ENCODE measurements around the gene RPS6KA3.
"Not testable (repeated sequence)": the region's sequence is repeated elsewhere in the genome, so short reads cannot be mapped to it uniquely, and the experiment has no call there.

RPS6KA3 gene

DNA sequence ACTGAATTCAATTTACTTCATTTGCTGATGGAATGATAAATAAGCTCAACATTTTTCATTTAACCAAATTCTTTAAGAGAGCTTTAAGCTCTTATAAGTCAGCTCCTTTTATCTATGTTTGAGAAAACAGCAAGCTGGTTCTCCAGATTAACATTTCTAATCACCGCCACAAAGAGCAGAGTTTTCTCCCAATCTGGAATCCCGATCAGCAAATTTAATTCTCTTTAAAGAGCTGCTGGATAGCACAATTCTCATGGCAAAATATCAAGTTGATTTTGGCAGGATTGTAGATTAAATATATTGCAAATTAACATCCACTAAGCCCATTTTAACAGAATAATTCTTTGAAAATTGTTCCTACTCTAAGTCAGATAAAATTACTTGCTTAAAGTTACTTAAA lies 48.8 kb downstream of the RPS6KA3 start:
- no peak for DNase-seq (ENCODE audit: low spot score)

GRCh38 chrX:20217271-20217670 lies 49.4 kb downstream of the RPS6KA3 start:
- DNase-seq (ENCODE audit: low spot score): no peak

- no peak for DNase-seq (ENCODE audit: low spot score)
Measured at GRCh38 chrX:20215565-20215964, 51.1 kb downstream of the RPS6KA3 start.

DNA sequence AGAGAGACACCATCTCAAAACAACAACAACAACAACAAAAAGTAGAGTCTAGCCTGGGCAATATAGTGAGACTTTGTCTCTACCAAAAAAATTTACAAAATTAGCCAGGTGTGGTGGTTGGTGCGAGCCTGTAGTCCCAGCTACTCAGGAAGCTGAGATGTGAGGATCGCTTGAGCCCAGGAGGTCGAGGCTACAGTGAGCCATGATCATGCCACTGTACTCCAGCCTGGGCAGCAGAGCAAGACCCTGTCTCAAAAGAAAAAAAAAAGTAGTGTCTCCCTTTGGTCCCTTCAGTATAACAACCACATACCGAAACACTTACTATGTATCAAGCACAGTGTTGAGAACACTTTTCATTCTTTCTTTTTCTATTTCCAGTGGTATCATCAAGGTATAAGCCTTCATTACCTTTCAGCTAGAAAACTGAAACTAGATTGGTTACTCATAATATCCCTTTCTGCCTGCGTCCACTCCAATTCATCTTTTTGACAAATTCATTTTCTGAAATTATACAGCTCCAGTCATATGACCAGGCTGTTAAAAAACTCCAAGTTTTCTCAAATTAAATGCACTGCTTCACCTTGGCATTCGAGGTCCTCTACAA lies 54.1 kb downstream of the RPS6KA3 start:
- DNase-seq (ENCODE audit: low spot score): no peak

DNA sequence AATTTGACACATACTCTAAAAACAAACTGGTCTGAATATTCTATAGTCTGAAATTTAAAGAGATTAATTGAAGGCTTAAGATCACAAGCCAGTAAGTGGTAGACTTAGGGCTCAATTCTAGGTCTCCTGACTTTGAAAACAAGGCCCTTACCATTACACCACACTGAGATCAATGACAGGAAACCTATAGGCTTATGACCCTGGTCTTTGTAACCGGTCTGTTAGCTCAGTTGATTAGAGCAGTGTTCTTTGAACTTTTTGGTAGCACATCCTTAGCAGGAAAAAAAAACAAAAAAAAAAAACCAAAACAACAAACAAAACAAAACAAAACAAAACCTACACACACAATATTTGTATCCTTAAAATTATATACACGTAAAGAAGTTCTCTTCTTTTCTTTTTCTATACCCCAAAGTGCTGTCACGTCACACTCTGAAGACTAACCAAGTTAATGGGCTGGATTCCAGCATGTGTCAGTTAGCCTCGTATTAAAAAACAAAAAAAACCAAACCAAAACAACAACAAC lies 55.4 kb downstream of the RPS6KA3 start:
- DNase-seq (ENCODE audit: low spot score): no peak

DNA sequence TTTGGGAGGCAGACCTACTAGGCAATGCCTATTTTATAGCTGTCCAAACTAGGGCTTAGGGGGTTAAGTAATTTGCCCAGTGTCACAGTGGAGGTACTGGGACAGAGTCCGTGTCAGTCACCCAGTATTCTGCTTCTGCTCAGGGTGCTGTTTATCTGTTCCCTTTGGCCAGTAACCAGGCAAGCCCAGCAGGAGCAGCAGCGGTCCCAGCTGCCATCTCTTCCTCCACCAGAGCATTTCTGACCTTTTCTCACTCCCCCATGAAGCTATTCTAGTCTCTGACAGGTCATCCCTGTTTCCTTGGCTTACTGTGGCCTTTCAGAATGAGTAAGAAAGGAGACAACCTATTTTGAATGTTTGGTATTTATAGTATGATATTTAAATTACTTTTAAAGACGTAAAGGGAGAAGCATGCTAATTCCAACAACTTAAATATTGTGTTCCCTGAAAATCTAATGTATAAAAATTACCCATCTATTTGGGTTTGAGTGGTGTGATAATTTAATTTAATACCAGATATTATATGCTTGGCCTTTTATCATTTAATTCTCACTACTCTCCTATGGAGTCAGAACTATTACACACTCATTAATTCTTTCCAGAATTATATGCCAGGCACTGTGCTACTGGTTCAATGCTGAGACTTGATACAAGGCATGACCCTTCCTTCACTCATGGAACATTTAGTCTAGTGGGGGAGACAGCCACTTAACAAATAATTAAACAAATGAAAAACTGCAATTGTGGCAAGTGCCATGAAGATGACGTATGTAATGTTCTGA lies 60.6 kb downstream of the RPS6KA3 start:
- no peak for DNase-seq (ENCODE audit: low spot score)

DNA sequence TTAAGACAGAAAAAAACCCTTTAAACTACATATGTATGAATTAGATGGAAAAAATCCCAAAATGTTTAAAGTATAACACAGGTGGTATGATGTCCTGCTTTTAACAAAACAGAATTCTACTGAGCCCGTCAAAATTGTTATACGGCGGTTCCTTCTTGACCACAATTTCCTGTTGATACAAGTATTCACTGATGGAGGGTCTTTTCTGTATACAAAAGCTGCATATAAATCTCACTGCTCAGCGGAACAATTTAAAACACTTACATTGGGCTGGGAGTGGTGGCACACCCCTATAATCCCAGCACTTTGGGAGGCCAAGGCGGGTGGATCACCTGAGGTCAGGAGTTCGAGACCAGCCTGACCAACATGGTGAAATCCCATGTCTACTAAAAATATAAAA lies 62.4 kb downstream of the RPS6KA3 start:
- no peak for DNase-seq (ENCODE audit: low spot score)

- DNase-seq (ENCODE audit: low spot score): no peak
Measured at GRCh38 chrX:20197641-20198210, 69.0 kb downstream of the RPS6KA3 start.

- DNase-seq (ENCODE audit: low spot score): no peak
Measured at GRCh38 chrX:20189171-20189570, 77.5 kb downstream of the RPS6KA3 start.

DNA sequence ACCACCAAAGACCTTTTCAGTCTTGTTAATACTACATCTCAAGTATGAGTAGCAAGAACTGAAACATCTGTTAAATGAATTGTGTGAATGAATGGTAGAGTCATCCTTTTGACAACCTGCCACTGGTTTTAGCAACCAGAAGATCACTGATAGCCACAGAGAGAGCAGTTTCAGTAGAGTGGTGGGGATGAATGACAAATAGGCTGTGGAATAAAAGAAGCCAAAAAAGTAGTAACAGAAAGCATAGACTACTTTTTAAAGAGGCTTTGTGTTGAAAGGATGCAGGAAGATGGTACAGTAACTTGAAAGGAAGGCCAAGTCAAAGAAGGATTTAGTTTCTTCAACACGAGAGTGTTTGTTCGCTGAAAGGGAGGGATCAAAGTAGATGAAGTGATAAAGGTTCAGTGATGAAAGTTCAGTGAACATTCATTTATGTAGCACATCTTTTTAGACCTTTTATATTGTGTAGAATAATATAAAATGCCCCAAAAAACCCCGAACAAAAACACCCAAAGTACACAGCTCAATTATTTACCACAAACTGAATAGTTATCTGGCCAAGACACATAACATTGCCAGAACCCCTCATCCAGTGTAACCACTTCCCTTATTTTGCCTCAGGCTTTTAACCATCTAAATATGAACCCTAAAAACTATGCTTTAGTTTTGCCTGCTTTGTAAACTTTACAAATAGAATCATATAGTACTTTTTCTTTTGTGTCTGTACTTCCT lies 84.9 kb downstream of the RPS6KA3 start:
- DNase-seq (ENCODE audit: low spot score): no peak

DNA sequence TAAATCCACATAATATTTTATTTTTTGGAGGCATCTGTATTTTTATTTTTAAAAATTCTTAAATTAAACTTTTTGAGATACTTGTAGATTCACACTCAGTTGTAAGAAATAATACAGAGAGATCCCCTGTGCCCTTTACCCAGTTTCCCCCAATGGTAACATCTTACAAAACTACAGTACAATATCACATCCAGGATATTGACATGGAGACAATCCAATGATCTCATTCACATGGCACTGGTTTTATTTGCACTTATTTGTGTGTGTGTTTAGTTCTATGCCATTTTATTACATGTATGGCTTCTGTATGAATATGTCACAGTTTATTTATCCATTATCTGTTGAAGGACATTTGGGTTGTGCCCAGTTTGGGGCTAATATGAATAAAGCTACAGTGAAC lies 89.6 kb downstream of the RPS6KA3 start:
- no peak for DNase-seq (ENCODE audit: low spot score)

DNA sequence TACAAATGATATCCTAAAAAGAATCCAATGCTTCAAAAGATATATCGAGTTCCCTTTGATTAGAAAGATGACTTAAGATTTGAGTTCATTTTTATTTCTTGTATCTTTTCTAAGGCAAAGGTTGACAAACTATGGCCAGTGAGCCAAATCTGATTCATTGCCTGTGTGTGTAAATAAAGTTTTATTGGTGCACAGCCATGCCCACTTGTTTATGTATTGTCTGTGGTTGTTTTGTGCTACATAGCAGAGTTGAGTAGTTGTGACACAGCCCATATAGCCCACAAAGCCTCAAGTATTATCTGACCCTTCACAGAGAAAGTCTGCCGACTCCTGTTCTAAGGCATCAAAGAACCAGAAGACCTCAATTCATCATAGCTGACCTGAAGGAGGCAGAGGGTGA lies 92.9 kb downstream of the RPS6KA3 start:
- no peak for DNase-seq (ENCODE audit: low spot score)

- DNase-seq (ENCODE audit: low spot score): no peak
Measured at GRCh38 chrX:20173313-20173712, 93.4 kb downstream of the RPS6KA3 start.

- no peak for DNase-seq (ENCODE audit: low spot score)
Measured at GRCh38 chrX:20171887-20172286, 94.8 kb downstream of the RPS6KA3 start.

DNA sequence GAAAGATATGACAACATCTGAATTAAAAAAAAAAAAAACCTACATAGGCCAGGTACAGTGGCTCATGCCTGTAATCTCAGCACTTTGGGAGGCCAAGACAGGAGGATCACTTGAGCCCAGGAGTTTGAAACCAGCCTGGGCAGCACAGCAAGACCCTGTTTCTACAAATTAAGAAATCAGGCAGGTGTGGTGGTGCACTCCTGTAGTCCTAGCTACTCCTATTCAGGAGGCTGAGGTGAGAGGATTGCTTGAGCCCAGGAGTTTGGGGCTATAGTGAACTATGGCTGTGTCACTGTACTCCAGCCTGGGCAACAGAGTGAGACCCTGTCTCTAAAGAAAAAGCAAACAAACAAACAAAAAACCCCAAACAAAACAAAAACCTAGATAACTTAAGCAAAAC lies 104.2 kb downstream of the RPS6KA3 start:
- not testable (repeated sequence) for DNase-seq (ENCODE audit: low spot score)

DNA sequence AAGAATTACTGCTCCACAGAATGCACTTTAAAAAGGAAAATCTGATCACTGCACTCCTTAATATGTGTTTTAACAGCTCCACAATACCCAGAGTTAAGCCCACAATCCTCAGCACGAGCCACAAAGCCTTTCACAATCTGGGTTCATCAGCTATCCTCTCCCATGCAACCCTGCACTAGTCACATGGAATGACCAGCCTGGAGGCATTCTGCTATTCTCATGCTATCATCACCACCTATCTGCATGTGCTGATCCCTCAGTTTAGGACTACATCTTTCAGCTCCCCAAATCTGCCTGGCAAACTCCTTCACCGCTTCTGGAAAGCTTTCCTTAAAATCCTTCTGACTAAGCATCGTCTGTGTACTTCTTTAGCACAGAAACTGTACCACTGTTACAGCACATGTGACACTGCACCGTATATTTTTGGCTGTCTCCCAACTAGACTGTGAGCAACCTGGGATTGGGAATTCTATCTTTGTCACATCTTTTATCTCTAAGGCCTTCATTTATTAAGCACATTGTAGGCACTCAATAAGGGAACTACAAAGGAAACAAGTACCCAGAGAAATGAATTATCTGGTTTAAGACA lies 106.8 kb downstream of the RPS6KA3 start:
- DNase-seq (ENCODE audit: low spot score): no peak

DNA sequence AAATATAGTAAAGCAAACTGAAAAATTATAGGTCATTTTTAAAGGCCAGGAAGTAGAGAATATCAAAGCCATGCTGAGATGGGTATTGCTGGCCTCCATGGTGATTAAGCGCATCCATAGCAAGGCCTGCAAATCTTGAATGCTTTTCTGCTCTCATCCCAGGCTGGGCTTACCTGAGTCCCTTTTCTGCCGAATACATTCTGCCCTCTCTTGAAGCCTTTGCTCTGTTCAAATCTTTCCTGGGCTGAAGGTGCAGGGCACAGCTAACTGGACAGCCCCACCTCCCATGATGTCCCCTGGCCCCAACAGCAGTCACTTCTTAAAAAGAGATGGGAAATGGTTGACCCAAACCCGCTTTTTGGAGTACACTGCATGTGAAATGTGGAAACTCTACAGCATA lies 115.0 kb downstream of the RPS6KA3 start:
- no peak for DNase-seq (ENCODE audit: low spot score)

DNA sequence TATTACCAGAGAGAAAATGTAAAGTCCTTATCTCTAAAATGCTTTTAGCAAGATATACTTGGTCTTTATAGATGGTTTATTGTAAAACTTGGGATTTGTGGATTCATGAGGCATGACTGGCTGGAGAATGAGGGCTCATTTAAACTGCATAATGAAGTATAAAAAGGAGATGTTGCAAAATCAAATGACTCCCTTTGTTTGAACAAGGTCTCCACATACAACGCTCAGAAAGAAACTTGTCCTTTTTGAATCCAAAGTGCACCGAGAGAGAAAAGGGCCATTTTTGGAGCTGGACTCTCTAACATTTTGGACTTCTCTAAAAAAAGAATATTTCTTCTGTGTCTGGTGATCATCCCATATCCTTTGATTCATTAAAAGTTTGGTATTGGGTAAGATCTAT lies 117.4 kb downstream of the RPS6KA3 start:
- DNase-seq (ENCODE audit: low spot score): no peak

DNA sequence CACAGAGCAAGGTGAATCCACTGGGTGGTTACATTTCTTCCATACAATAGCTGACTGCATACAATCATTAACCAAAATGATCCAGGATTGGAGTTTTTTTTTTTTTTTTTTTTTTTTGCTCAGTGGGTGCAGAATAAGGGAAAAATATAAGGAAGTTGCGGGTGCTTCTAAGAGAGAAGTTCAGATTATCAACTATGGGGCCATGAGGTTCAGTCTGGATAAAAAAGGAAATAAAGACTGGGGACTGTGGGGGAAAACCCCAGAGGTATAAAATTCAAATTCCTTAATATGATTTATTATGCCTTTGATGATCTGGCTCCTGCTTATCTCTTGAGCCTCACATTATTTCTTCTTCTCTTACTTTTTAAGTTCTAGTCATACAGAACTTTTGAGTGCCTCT lies 119.1 kb downstream of the RPS6KA3 start:
- no peak for DNase-seq (ENCODE audit: low spot score)

DNA sequence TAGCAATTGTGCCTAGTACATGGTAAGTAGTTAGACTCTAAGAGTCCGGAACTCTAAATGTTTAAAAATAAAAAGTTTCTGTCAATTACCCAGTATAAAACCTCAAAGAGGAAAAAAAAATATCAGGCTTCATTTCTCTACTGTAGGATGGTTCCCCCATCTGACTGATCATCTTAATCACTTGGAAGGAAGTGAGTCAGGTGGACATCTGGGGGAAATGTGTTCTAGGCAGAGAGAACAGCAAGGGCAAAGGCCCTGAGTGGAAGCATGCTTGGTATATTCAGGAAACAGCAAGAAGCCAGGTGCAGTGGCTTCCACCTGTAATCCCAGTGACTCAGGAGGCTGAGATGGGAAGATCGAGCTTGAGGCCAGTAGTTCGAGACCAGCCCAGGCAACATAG lies 122.2 kb downstream of the RPS6KA3 start:
- no peak for DNase-seq (ENCODE audit: low spot score)

DNA sequence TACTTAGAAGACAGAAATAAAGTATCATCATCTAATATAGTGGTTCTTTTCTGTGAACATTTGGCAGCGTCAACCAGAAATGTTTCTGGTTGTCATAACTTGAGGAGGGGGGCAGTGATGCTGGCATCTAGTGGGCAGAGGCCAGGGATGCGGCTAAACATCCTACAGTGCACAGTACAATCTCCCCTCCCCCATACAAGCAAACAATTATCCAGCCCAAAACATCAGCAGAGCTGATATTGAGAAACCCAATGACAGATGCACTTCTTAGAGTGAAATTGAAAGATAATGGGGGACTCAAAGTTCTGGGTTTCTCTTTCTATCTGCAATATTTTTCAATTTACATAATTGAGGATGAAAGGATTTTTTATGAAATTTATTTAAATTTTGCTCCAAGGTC lies 123.1 kb downstream of the RPS6KA3 start:
- DNase-seq (ENCODE audit: low spot score): no peak

GRCh38 chrX:20143111-20143510 lies 123.6 kb downstream of the RPS6KA3 start:
- DNase-seq (ENCODE audit: low spot score): no peak

Measured in HuH-7.5 (cell line).